ENCODE data around the gene PUDP.

Gene PUDP

GRCh38 chrX:7139202-7140081, 8.5 kb downstream of the PUDP start:
- H3K4me3 ChIP-seq (ENCODE audit: low read length): no peak overlapping the region
- peak; percentile 87 for DNase-seq (ENCODE audit: low read depth)
- no peak for TF ChIP-seq CTCF (conservative IDR thresholded peaks at IDR 0.05; ENCODE audit: low read length)

GRCh38 chrX:7134981-7135380, 13.0 kb downstream of the PUDP start:
- DNase-seq (ENCODE audit: low read depth): no peak
- no peak overlapping the region for H3K4me3 ChIP-seq (ENCODE audit: low read length)
- no peak for TF ChIP-seq CTCF (conservative IDR thresholded peaks at IDR 0.05; ENCODE audit: low read length)

- no peak overlapping the region for H3K4me3 ChIP-seq (ENCODE audit: low read length)
- no peak for TF ChIP-seq CTCF (conservative IDR thresholded peaks at IDR 0.05; ENCODE audit: low read length)
- peak; percentile 45 for DNase-seq (ENCODE audit: low read depth)
These were observed 14.9 kb downstream of the PUDP start for GRCh38 chrX:7133050-7133440.

GRCh38 chrX:7132335-7133049, 15.5 kb downstream of the PUDP start:
- peak; percentile 56 for TF ChIP-seq CTCF (conservative IDR thresholded peaks at IDR 0.05; ENCODE audit: low read length)
- peak; percentile 77 for DNase-seq (ENCODE audit: low read depth)
- H3K4me3 ChIP-seq (ENCODE audit: low read length): no peak overlapping the region

GRCh38 chrX:7131621-7132020, 16.3 kb downstream of the PUDP start:
- no peak for DNase-seq (ENCODE audit: low read depth)
- no peak for TF ChIP-seq CTCF (conservative IDR thresholded peaks at IDR 0.05; ENCODE audit: low read length)
- H3K4me3 ChIP-seq (ENCODE audit: low read length): no peak overlapping the region

GRCh38 chrX:7127056-7127455, 20.9 kb downstream of the PUDP start:
- no peak overlapping the region for H3K4me3 ChIP-seq (ENCODE audit: low read length)
- DNase-seq (ENCODE audit: low read depth): no peak
- TF ChIP-seq CTCF (conservative IDR thresholded peaks at IDR 0.05; ENCODE audit: low read length): no peak

GRCh38 chrX:7120878-7121219, 27.1 kb downstream of the PUDP start:
- H3K4me3 ChIP-seq (ENCODE audit: low read length): no peak overlapping the region
- no peak for TF ChIP-seq CTCF (conservative IDR thresholded peaks at IDR 0.05; ENCODE audit: low read length)

More at GRCh38 chrX:7120878-7121219, 27.1 kb downstream of the PUDP start:
- DNase-seq (ENCODE audit: low read depth): no peak

All from AG10803 (cell line).